Measurements from ENCODE around the gene PIGS.

The PIGS gene

DNA sequence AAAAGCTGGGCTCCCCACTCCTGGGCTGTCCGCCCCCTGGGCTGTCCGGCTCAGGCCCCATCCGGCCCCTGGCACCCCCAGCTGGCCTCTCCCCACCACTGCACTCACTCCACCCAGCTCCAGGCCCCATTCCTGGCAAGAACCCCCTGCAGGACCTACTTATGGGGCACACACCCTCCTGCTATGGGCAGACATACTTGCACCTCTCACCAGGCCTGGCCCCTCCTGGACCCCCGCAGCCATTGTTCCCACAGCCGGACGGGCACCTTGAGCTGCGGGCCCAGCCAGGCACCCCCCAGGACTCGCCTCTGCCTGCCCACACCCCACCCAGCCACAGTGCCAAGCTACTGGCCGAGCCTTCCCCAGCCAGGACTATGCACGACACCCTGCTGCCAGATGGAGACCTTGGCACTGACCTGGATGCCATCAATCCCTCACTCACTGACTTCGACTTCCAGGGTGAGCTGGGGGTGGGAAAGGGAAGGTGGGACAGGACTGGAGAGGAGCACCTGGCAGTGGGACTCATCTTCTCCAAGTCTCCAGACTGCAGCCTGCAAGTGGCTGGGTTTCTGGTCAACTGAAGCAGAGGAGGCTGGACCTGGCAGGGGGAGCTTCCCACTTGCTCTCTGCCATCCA, 36.5 kb downstream of the PIGS start:
- H3K4me1 ChIP-seq (ENCODE audit: insufficient read depth, low read length) = peaks cover 3% of the 10 kb centered on the region; the same call in 1 of the 2 replicates
- no peaks in the 10 kb centered on the region for H3K36me3 ChIP-seq (ENCODE audit: insufficient read depth, low read length)
- no peaks in the 10 kb centered on the region for H3K9me3 ChIP-seq (ENCODE audit: control insufficient read depth, insufficient read depth, low read length)
- no peak overlapping the region for H3K9ac ChIP-seq (ENCODE audit: low read depth, low read length)

DNA sequence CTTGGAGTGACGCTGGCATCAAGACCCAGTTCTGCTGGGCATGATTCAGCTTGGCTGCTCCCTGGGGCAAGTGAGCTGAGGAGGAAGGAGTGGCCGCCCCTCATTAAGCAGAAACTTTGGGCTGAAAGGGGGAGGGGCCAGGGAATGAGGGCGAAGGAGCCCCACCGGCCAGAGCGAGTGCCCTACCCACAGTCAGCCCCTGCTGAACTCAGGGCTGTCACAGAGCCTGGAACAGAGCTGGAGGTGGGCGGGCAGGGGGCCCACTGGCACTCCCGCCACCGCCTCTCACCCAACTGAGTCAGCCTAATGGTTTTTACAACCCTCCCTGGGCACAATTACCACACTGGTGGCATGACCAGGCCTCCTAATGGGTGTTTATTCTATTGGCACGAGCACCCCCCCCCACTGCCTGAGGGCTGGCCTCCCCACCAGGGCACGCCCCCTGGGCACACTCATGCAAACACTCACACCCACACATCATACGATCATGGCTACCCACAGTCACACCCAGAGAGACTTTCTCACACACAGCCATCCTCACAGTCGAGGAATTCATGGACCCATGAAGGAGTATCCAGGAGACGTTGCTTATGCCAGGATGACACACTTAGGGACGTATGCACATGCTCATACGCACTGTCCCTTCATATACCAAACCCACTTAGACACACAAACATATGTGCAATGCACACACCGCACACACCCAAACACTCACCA, 38.1 kb downstream of the PIGS start:
- no peaks in the 10 kb centered on the region for H3K36me3 ChIP-seq (ENCODE audit: insufficient read depth, low read length)
- peaks cover 3% of the 10 kb centered on the region; the same call in 1 of the 2 replicates for H3K4me1 ChIP-seq (ENCODE audit: insufficient read depth, low read length)
- no peaks in the 10 kb centered on the region for H3K9me3 ChIP-seq (ENCODE audit: control insufficient read depth, insufficient read depth, low read length)
- H3K9ac ChIP-seq (ENCODE audit: low read depth, low read length) = no peak overlapping the region

DNA sequence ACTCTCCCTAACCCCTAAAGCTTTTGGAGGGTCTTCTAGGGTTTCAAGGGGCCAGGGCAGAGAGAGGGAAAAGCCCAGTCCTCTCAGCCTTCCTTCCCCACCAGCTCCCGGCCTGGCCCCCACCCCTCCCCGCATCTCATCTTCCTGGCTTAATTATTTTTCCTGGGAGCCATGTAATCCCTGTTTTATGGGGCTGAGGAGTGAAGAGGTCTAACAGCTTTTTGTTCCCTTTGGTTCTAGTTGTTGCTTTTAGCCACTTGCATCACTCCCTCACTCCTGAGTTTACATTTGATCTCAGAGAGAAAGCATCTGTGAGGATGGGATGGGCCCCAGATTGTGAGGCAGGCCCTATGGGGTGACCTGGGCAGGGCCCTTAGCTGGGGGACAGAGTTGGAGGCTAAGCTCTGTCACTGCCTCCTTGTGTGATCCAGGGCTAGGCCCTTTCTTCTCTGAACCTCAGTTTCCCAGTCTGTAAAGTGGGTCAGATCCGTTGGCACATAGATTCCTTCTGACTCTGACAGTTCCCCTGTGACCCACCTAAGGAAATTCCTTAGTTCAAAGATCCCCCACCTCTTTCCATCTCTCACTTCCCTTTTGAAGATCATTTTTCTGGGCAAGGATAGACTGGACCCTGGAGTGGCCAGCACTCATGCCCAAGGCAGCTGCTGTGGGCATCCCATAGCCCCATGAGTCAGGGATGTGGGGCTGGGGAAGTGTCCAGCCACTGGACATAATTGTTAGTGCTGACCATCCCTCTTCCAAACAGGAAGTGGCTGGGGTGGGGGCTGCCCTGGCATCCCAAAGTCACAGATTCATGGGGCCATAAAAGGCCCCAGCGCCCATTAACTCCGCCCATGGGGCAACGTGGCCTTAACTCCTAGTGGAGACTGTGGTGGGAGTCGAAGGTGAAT, 39.0 kb downstream of the PIGS start:
- Histone ChIP-seq H3K36me3 (ENCODE audit: insufficient read depth, low read length) (no peaks in the 10 kb centered on the region), H3K4me1 (ENCODE audit: insufficient read depth, low read length) (peaks cover 3% of the 10 kb centered on the region; the same call in 1 of the 2 replicates), H3K9me3 (ENCODE audit: control insufficient read depth, insufficient read depth, low read length) (no peaks in the 10 kb centered on the region), H3K9ac (ENCODE audit: low read depth, low read length) (no peak overlapping the region)

DNA sequence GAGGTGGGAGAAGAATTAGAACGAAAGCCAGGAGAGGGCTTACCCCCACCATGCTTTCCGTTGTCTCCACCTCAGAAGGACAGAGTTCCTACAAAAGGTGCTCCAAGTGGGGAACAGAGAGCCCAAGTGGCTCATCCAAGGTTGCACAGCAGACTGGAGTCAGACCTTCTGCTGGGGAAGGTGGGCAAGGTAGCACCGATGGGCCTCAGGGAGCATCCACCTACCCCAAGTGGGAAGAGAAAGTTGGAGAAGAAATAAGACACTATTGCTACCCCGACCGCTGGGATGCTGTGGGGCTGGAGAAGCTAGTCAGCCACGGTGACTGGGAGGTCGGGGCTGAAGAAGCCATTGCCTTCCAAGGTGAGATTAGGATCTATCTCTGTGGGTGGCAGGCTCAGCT, 40.4 kb downstream of the PIGS start:
- Histone ChIP-seq H3K9ac (ENCODE audit: low read depth, low read length) (no peak overlapping the region), H3K9me3 (ENCODE audit: control insufficient read depth, insufficient read depth, low read length) (no peaks in the 10 kb centered on the region), H3K36me3 (ENCODE audit: insufficient read depth, low read length) (no peaks in the 10 kb centered on the region), H3K4me1 (ENCODE audit: insufficient read depth, low read length) (peaks cover 3% of the 10 kb centered on the region; the same call in 1 of the 2 replicates)

DNA sequence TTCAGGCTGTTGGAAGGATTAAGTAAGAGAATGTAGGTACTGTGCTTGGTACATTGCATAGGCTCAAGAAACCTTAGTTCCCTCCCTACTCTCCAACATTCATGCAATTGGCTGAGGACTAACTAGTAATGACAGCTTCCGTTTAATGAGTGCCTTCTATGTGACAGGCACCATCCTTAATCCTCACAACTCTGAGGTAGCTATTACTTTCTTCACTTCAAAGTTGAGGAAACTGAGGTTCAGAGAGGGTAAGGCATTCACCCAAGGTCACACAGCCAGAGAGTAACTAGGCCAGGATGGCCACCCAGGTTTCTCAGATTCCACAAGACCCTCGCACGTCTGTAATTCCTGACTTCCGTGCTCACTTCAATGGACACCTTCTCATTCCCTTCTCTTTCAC, 41.1 kb downstream of the PIGS start:
- H3K9me3 ChIP-seq (ENCODE audit: control insufficient read depth, insufficient read depth, low read length) = no peaks in the 10 kb centered on the region

DNA sequence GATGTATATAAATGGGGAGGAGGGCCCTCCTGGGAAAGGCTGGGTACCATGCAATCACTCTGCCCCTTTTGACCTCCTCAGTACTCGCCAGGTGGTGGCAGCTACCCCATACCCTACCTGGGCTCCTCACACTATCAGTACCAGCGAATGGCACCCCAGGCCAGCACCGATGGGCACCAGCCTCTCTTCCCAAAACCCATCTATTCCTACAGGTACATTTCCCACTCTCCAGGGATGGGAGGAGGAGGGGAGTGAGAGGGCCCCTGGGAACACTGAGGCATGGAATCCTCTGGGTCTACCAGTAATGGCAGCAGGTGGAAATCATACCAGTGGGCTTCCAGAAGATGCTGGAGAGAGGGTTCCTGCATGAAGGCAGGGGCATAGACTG, 42.3 kb downstream of the PIGS start:
- Histone ChIP-seq H3K9ac (ENCODE audit: low read depth, low read length) (no peak overlapping the region), H3K4me1 (ENCODE audit: insufficient read depth, low read length) (peaks cover 12% of the 10 kb centered on the region; the same call in 1 of the 2 replicates), H3K9me3 (ENCODE audit: control insufficient read depth, insufficient read depth, low read length) (no peaks in the 10 kb centered on the region), H3K36me3 (ENCODE audit: insufficient read depth, low read length) (no peaks in the 10 kb centered on the region)

More for the DNA sequence above, 41.1 kb downstream of the PIGS start:
- Histone ChIP-seq H3K36me3 (ENCODE audit: insufficient read depth, low read length) (no peaks in the 10 kb centered on the region), H3K4me1 (ENCODE audit: insufficient read depth, low read length) (peaks cover 6% of the 10 kb centered on the region; the same call in 1 of the 2 replicates), H3K9ac (ENCODE audit: low read depth, low read length) (no peak overlapping the region)

DNA sequence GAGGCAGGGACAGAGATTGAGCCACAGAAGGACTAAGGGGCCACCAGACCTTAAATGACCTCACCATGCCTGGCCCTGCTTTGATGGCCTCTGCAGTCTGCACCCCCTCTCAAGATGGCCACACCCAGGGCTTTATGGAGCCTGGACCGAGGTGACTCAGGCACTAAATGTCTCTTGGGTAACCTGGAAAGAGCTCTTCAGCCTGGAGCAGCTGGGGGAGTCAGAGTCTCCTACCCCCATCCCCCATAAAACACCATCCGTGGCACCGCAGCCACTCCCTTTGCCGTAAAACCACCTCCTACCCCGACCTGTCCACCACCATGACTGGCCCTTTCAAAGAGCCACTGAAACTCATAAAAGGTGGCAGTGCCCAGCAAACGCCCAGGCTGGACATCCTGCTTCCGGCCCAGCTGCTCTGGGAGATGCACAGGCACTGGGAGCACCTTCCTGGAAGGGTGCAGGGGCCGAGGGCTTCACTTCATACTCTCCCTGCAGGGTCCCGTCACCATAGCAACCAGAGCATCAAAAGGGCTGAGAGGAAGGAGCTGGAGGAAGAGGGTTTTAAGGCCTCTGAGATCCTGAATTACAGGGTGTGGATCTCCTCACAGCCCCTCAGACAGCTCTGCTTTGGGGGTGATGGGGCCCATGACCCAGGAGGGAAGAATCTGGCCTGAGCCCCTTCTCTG, 42.9 kb downstream of the PIGS start:
- Histone ChIP-seq H3K9ac (ENCODE audit: low read depth, low read length) (no peak overlapping the region), H3K36me3 (ENCODE audit: insufficient read depth, low read length) (no peaks in the 10 kb centered on the region), H3K9me3 (ENCODE audit: control insufficient read depth, insufficient read depth, low read length) (no peaks in the 10 kb centered on the region), H3K4me1 (ENCODE audit: insufficient read depth, low read length) (peaks cover 12% of the 10 kb centered on the region; the same call in 1 of the 2 replicates)

DNA sequence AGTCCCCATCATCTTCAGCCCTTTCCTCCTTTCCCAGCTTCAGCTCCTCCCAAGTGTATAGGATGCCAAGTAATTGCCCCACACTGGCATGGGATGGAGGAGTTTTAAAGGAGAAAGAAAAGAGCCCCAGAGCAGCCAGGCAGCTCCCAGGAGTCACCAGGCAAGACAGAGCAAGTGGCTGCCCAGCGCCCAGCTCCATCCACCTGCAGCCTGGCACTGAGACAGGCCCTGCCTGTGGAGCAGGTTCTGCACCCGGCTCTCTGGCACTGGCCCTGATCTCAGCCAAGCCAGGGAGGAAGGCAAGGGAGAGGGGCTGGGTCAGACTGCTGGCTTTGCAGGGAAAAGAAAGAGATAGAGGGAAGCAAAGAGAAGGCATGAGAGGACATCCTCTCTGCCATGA, 43.5 kb downstream of the PIGS start:
- Histone ChIP-seq H3K36me3 (ENCODE audit: insufficient read depth, low read length) (no peaks in the 10 kb centered on the region), H3K4me1 (ENCODE audit: insufficient read depth, low read length) (peaks cover 11% of the 10 kb centered on the region; the same call in 1 of the 2 replicates), H3K9ac (ENCODE audit: low read depth, low read length) (no peak overlapping the region), H3K9me3 (ENCODE audit: control insufficient read depth, insufficient read depth, low read length) (no peaks in the 10 kb centered on the region)

DNA sequence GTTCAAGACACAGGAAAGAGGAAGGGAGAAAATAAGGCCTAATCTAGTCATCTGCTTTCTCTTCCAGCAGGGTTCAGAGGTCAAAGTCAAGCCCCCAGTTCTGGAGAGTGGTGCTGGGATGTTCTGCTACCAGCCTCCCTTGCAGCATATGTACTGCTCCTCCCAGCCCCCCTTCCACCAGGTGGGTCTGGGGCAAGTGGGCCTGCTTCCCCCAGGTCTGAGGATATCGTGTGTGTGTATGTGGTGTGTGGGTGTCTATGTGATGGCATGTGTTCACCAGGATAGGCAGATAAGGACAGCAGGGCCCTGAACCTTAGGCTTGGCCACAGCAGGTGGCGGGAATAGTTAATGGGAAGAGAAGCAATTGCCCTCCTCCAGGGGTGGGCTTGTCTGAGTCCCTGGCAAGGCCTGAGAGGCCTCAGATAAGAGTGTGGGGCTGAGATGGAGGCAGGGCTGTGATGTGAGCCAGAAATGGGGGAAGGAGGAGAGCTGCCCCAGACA, 44.1 kb downstream of the PIGS start:
- no peaks in the 10 kb centered on the region for H3K9me3 ChIP-seq (ENCODE audit: control insufficient read depth, insufficient read depth, low read length)
- no peak overlapping the region for H3K9ac ChIP-seq (ENCODE audit: low read depth, low read length)
- peaks cover 9% of the 10 kb centered on the region; the same call in 1 of the 2 replicates for H3K4me1 ChIP-seq (ENCODE audit: insufficient read depth, low read length)
- no peaks in the 10 kb centered on the region for H3K36me3 ChIP-seq (ENCODE audit: insufficient read depth, low read length)

DNA sequence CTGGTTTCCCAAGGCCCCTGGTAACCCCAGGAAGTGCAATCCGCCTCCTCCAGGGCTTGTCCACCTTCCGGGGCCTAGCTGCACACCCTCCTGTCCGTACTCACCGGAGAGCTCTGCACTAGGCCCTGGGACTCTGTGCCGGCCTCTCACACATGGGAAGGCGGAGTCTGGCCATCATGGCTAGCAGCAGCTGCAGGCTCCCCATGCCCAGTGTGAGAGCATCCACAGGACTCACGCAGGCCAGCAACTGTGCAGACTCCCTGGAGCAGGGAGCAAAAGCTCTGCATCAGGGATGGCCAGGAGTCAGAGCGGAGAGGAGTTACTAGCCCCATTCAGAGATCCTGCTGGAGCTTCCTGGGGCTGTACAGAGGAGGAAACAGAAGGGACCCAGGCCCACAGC, 44.9 kb downstream of the PIGS start:
- no peak overlapping the region for H3K9ac ChIP-seq (ENCODE audit: low read depth, low read length)
- no peaks in the 10 kb centered on the region for H3K36me3 ChIP-seq (ENCODE audit: insufficient read depth, low read length)
- peaks cover 9% of the 10 kb centered on the region; the same call in 1 of the 2 replicates for H3K4me1 ChIP-seq (ENCODE audit: insufficient read depth, low read length)
- H3K9me3 ChIP-seq (ENCODE audit: control insufficient read depth, insufficient read depth, low read length) = no peaks in the 10 kb centered on the region

DNA sequence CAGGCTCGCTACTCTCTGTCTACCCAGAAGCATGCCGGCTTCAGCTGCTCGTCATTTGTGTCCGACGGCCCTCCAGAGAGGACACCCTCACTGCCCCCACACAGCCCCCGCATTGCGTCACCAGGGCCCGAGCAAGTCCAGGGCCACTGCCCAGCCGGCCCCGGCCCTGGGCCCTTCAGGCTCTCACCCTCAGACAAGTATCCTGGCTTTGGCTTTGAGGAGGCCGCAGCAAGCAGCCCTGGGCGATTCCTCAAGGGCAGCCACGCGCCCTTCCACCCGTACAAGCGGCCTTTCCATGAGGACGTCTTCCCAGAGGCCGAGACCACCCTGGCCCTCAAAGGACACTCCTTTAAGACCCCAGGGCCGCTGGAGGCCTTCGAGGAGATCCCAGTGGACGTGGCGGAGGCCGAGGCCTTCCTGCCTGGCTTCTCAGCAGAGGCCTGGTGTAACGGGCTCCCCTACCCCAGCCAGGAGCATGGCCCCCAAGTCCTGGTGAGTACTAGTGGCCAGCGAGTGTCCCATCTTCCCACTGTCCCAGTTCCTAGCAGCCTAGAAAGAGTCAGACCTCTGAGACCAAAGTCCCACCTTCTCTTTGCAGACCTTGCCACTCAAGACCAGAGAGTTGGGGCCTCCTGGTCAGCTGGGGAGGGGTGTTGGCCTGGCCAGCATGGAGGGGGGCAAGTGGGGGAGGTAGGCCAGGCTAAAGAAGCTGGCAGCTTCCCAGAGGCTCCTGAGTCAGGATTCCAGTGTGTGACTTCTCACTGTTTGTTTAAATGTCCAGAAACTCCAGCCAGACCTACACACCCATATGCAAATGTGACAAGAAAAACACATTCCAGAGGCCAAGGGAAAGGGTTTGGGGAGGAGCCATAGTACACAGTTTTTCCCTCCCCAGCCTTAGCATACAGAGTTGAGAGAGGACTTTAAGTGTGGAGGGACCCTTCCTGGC, 46.6 kb downstream of the PIGS start:
- Histone ChIP-seq H3K9me3 (ENCODE audit: control insufficient read depth, insufficient read depth, low read length) (no peaks in the 10 kb centered on the region), H3K9ac (ENCODE audit: low read depth, low read length) (no peak overlapping the region), H3K36me3 (ENCODE audit: insufficient read depth, low read length) (no peaks in the 10 kb centered on the region), H3K4me1 (ENCODE audit: insufficient read depth, low read length) (peaks cover 9% of the 10 kb centered on the region; the same call in 1 of the 2 replicates)

DNA sequence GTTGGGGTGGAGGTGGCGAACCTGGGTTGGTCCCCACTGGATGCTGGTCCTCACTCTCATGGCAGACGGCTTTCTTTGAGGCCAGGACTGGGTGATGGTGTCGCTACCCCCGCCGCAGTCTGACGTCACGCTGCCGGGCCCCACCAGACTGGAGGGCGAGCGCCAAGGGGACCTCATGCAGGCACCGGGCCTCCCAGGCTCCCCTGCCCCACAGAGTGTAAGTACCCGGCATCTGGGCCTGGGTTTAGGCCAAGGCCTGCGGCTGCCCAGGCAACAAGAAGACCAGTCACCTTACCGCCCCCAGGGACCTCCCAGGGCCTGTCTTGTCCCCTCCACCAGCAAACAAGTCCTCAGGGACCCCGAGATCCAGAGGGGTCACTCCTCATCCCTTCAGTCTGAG, 47.4 kb downstream of the PIGS start:
- Histone ChIP-seq H3K9me3 (ENCODE audit: control insufficient read depth, insufficient read depth, low read length) (no peaks in the 10 kb centered on the region), H3K4me1 (ENCODE audit: insufficient read depth, low read length) (peaks cover 9% of the 10 kb centered on the region; the same call in 1 of the 2 replicates), H3K9ac (ENCODE audit: low read depth, low read length) (no peak overlapping the region), H3K36me3 (ENCODE audit: insufficient read depth, low read length) (no peaks in the 10 kb centered on the region)

DNA sequence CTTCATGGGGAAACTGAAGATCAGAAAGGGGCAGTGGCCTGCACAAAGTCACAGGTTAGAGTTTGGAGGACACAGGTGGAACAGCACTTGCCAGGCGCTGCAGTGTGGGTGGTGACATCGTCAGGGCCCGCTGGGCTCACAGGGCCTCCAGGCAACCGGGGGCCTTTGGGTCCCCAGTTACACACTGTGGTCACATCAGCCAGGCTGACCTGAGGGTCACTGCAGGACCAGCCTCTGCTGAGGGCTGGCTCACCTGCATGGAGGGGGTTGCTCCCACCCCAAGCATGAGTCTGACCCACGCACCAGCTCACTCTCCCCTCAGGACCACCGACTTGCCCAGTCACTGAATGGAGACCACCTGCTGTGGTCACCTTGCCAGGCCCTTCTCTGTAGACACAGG, 48.1 kb downstream of the PIGS start:
- Histone ChIP-seq H3K9ac (ENCODE audit: low read depth, low read length) (no peak overlapping the region), H3K4me1 (ENCODE audit: insufficient read depth, low read length) (peaks cover 9% of the 10 kb centered on the region; the same call in 1 of the 2 replicates), H3K36me3 (ENCODE audit: insufficient read depth, low read length) (no peaks in the 10 kb centered on the region), H3K9me3 (ENCODE audit: control insufficient read depth, insufficient read depth, low read length) (no peaks in the 10 kb centered on the region)
